C1 segment of cervical spinal cord (tissue), 14 donors: Measurements from ENCODE around the gene MYOZ1.

ENCODE experiments used
- DNase-seq, 14 donors: peaks; one replicate each; lab custom pipeline; 2025; lab: John Stamatoyannopoulos, UW

MYOZ1 gene

GRCh38 chr10:73597346-73597745 is 43.9 kb downstream of the MYOZ1 start:
- no peak for DNase-seq

- no peak for DNase-seq
These were observed 47.5 kb downstream of the MYOZ1 start for GRCh38 chr10:73593812-73594211.

GRCh38 chr10:73593110-73593509 is 48.2 kb downstream of the MYOZ1 start:
- no peak for DNase-seq

- DNase-seq, result peak in 11 of 14 donors; percentile 17 to 76 (median 63)
These were observed 49.2 kb downstream of the MYOZ1 start for GRCh38 chr10:73591935-73592699.

- DNase-seq, result peak in 8 of 14 donors; percentile 18 to 59 (median 47)
These were observed 50.1 kb downstream of the MYOZ1 start, which contains the start of gene USP54 for GRCh38 chr10:73590881-73591799. USP54 (minus strand) TSS chr10:73591342; CDS start chr10:73575658, 15,684 bp downstream.

GRCh38 chr10:73589563-73590126 is 51.6 kb downstream of the MYOZ1 start:
- DNase-seq, result peak in 11 of 14 donors; percentile 11 to 64 (median 41)

GRCh38 chr10:73588656-73589055 is 52.6 kb downstream of the MYOZ1 start:
- no peak for DNase-seq

GRCh38 chr10:73586583-73586984 is 54.7 kb downstream of the MYOZ1 start:
- no peak for DNase-seq

- no peak for DNase-seq
These were observed 55.9 kb downstream of the MYOZ1 start for GRCh38 chr10:73585327-73585726.

GRCh38 chr10:73584737-73585136 is 56.5 kb downstream of the MYOZ1 start:
- DNase-seq, result no peak

- peak in 10 of 14 donors; percentile 4 to 44 (median 29) for DNase-seq
These were observed 59.4 kb downstream of the MYOZ1 start for GRCh38 chr10:73581918-73582317.
